DMS153 treated with DMSO at 0.1 percent for 48 hours (cell line): ENCODE results near the gene SH3GLB2.

Experiments
- DNase-seq: peaks from one replicate; lab custom pipeline; 2025; ENCODE audit not compliant: unreplicated experiment; lab: John Stamatoyannopoulos, UW

SH3GLB2 gene

DNA sequence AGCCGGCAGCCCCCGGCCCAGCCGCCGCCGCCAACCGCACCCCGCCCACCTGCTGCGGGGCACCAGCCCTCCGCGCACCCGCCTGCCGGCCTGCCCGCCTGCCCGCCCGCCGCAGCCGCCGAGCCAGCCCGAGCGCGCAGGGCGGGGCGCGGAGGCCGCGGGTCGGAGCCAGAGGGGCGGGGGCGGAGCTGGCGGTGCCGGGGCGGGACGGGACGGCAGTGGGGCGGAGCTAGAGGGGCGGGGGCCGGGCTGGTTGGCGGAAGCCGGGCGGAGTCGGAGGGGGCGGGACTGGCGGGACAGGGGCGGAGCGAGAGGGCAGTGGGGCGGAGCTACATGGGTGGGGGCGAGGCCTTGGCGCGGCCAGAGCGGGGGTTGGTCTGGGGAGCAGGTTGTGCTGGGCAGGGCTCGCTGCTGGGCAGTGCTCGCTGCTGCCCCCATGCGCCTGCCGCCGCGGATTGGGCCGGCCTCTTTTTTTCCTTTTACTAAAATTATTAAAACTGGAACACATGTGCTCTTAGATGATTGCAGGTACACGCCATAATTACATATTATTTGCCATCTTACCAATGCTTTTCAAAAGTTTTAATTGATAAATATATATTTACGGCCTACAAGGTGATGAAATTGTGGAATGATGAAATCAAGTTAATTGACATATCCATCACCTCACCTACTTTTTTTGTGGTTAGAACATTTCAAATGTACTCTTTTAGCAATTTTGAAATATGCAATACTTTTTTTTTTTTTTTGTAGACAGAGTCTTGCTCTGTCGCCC lies at the start of gene SH3GLB2:
TSS of gene SH3GLB2 (minus strand) at position 140 of the 775 bp plus-strand sequence. CDS start 177 bp downstream, outside the sequence.
- DNase-seq: peak; percentile 78

DNA sequence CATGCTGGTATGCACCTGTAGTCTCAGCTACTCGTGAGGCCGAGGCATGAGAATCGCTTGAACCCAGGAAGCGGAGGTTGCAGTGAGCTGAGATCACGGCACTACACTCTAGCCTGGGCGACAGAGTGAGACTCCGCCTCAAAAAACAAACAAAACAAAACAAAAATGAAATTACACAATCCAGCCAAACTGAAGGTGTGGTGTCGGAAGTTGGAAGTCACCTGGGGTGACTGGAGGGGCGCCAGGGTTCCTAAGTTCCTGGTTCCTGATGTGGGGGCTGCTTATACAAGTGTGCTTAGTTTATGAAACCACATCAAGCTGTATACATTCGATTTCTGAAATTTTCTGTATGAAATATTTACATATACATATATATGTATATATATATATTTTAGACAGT lies 49.1 kb upstream of the SH3GLB2 start:
- DNase-seq: no peak

DNA sequence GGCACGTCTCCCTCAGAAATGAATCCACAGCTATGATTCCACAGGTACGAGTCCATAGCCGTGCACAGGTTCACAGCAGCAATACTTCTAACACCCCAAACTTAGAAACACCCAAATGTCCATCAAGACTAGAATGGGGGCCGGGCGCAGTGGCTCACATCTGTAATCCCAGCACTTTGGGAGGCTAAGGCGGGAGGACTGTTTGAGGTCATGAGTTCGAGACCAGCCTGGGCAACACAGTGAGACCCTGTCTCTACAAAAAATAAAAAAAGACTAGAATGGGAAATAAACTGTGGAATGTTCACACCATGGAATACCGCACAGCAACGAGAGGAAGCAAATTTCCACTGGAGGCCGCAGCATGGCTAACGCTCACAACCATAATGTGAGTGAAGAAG lies 48.5 kb upstream of the SH3GLB2 start:
- no peak for DNase-seq

DNA sequence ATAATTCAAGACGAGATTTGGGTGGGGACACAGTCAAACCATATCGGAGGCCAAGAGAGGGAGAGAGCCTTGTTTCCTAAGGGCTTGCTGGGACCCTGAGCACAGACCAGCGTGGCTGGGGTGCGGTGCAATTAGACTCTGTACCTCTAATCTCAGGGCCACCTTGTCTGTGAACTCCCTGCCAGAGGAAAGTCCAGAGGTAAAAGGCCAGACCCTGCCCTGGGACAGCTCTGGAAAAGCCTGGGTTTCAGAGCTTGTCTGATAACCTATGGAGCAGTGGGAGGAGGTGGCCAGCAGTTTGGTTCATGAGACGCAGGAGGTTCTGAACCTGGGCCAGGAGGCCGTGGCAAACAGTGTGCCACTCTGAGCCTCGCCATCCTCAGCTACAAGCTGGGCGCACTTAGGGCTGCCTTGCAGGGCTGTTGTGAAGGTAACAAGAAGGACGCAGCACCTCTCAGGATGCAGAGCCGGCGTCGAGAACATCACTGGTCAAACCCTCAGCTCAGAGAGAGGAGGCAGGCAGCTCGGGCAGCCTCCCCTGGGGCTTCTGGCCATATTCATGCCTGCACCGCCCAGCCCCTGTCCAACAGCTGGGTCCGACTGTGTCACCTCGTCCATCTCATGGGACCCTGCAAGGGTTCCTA lies 48.0 kb upstream of the SH3GLB2 start:
- DNase-seq: no peak

DNA sequence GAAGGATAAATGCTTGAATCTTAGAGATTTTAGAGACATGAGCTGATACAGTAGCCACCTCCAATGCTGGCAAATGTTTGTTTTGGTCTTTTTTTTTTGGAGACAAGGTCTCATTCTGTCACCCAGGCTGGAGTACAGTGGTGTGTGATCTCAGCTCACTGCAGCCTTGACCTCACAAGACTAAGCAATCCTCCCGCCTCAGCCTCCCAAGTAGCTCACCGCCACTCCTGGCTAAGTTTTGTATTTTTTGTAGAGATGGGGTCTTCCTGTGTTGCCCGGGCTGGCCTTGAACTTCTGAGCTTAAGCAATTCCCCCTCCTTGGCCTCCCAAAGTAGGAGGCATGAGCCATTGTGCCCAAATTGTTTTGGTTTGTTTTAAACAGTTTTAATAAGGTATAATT lies 46.0 kb upstream of the SH3GLB2 start:
- no peak for DNase-seq

DNA sequence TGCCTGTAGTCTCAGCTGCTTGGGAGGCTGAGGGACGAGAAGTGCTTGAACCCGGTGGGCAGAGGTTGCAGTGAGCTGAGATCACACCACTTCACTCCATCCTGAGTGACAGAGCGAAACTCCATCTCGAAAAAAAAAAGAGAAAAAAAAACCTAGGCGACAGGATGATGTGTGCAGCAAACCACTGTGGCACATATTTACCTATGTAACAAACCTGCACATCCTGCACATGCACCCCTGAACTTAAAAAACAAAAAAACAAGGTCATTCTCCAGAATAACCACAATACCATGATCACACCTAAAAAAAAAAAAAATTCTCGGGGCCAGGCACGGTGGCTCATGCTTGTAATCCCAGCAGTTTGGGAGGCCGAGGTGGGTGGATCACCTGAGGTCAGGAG lies 45.3 kb upstream of the SH3GLB2 start:
- DNase-seq: no peak

DNA sequence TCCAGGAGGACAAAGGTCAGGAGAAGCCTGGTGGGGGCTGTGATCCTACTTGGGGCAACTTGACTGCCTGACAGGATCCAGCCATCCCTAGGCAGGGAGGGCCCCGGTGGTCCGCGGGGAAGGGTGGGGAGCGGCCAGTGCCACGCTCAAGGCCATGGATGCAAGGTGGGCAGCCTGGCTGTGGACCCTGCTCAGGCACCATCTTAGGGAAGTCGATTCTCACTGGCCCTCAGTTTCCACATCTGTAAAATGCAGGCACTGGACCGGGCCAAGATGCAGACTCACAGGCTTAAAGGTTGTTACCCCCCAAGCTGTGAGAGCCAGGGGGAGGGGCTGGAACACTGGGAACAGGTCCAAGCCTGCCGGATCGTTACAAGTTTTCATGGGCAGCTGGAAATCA lies 44.0 kb upstream of the SH3GLB2 start:
- no peak for DNase-seq

DNA sequence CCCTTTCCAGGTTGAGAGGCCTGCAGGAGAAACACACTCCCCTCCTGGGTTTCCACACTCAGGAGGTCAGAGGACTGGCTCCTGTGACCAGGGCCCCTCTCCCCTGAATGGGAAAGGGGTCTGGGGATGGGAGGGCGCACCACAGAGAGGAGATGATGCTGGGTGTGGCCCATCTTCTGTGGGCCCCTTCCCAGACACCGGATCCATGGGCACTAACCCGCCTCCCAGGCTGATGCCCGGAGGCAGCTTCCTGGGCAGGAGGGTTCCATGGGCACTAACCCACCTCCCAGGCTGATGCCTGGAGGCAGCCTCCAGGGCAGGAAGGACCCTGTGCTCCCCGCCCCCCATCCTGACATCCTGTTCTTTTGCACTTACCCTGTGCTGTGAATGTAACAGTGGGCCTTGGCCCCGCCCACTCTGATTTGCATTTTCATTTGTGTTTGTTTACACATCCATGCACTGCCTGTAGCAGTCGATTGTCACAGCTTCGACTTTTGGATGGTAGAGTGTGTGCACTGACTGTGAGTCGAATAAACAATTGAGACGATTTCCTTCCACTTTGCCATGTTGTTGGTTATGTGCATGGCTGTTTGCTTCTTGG lies 43.5 kb upstream of the SH3GLB2 start:
- no peak for DNase-seq

DNA sequence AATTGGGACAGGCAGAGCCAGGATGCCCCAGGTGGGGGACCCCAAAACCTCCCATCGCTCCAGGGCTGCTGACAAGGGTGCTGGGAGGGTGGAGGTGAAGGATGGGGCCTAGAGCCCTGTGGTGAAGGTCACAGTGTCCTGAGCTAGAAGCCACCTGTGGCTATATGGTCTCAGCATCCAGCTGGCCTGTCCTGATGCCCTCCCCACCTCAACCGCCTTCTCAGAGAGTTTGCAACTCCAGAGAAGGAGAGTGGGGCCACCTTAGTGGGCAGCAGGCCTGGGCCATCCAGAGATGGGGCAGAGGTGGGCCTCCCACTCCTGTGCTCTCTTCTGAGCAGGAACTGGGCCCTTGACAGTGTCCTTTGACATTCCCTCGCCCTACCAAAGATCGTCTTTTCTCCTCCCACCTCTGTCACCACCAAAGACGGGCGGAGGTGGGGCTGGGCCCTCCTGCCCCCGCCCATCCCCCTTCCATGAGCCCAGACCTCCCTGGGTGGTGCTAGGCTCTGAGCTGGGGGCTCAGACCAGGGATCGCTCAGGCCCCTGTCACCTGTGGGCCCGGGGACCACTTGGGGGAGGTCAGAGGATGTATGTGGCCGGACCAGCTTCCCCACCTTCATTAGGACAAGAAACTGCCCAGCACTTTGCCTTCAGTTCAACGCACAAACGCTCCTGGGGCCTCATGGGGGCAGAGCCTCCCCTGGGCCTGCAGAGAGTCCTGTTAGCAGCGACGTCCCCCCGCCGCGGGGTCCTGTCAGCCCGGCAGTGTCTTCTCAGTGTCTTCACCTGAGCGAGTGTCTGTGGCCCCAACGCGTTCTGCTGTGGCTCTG lies 42.8 kb upstream of the SH3GLB2 start:
- DNase-seq: no peak

DNA sequence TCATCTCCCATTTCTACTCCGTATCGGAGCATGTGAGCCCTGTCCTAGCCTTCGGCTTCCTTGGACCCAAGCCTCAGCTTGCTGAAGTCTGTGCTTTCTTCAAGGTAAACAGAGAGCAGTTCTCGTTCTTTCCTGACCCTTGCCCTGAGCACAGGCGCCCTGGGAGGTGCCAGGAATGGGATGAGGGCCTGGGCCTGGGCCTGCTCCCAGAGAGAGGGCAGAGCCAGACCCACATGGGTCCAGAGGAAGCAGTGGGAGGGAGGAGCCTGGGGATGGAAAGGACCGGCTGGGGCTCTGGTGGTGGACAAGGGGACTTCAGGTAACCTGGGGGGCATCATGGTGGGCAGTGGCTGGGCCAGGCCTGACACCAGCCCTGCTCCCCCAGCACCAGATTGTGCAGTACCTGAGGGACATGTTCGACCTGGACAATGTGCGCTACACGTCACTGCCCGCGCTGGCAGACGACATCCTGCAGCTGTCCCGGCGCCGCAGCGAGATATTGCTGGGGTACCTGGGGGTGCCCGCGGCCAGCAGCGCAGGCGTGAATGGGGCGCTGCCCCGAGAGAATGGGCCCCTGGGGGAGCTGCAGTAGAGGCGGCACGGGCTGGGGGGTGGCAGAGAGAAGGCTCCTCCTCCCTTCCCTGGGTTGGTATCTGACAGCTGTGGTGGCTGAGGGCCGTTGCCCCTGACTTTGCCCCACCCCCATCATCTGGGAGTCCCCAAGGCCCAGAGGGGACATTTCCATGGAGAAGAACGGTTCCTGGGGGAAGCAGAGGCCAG lies 41.9 kb upstream of the SH3GLB2 start:
- DNase-seq: no peak

DNA sequence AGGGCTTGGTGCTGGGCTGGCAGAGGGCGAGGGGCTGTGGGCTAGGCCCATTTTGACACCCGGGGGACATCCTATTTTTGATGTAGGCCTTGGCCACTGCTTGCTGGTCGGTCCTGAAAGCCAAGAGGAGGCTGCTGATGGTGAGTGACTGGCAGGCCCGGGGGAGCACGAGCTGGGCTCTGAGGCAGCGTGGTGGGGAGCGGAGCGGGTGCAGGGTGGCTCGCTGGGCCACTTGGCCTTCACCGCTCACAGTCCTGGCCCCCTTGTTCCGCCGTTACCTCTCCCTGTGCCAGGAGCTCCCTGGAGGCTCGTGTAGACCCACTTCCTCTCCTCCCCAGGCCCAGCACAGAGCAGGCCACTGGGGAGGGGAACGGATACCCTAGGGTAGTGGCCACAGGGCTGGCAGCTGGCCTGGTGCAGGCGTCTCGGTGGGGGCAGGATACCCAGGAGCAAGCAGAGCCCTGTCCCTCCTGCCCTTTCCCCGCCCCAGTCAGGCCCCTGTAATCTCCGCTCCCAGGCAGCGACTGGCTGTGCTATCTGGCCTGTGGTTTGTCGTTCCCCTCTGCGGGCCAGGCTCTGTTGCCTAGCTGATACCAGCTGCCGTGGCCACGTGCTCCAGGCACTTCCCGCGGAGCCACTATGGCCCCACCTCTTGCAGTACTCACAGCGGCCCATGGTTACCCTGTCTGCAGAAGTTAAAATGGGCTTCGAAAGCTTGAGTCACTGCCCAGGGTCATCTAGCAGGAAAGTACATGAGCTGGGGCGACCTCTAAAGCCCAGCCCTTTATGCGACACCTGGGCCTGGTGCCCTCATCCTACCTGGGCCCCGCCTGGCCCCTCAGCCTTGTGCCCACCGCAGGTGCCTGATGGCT lies 41.1 kb upstream of the SH3GLB2 start:
- no peak for DNase-seq

DNA sequence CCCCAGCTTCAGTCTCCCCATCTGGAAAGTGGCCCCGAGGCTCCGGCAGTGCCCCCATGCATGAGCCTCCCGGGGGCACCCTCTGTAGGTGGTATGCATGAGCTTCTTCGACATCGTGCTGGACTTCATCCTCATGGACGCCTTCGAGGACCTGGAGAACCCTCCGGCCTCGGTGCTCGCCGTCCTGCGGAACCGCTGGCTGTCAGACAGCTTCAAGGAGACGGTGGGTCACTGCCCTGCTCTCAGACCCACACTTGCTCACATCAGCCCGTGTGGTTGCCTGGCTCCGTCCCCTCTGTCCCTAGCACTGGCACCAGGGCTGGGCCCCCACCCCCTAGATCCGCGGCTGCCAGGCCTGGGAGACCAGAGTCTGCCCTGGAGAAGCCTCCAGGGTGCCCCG lies 40.0 kb upstream of the SH3GLB2 start:
- no peak for DNase-seq

DNA sequence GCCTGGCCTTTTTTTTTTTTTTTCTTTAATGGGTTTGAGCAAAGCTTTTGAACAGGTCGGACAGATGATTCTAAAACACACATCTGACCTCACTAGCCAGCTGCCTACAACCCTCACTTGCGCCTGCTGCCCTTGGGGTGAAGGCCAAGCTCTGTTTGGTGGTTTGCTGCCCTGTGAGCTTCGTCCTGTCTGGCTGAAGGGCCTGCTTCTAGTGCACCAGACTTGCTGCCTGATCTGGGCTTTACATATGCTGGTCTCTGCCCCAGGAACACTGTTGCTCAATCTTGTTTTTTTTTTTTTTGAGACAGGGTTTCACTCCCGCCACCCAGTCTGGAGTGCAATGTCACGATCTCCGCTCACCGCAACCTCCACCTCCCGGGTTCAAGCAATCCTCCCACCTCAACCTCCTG lies 36.4 kb upstream of the SH3GLB2 start:
- no peak for DNase-seq

DNA sequence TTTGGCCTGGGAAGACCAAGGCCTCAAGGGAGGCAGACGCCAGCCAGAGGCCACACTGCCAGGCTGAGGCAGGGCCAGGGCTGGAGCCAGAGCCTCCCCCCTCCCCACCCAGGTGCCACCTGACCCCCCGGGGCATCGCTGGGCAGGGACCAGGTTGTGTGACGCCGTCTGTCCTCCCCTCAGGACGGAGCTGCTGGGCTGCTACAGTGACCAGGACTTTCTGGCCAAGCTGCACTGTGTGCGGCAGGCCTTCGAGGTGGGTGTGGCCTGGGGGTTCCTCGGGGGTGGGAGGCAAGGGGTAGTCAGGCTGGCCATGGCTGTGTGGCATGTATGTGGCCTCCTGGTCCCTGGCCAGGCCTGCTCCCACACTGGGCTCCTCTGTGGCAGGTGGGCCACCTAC lies 34.9 kb upstream of the SH3GLB2 start:
- DNase-seq: no peak

DNA sequence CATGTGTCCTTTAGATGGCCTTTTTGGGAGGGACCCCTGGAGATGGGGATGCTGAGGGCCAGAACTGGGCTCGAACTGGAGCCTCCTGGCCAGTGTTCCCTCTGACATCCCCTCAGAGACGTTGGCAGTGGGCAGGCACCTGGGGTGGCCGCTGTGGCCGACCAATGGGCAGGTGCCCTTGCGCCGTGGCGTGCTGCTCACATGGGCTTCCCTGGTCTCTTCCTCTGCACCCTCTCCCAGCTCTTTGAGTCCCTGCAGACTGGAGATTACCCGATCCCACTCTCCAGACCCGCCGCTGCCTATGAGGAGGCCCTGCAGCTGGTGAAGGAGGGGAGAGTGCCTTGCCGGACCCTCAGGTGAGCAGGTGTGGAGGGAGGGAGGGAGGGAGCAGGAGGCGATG lies 32.9 kb upstream of the SH3GLB2 start:
- no peak for DNase-seq

DNA sequence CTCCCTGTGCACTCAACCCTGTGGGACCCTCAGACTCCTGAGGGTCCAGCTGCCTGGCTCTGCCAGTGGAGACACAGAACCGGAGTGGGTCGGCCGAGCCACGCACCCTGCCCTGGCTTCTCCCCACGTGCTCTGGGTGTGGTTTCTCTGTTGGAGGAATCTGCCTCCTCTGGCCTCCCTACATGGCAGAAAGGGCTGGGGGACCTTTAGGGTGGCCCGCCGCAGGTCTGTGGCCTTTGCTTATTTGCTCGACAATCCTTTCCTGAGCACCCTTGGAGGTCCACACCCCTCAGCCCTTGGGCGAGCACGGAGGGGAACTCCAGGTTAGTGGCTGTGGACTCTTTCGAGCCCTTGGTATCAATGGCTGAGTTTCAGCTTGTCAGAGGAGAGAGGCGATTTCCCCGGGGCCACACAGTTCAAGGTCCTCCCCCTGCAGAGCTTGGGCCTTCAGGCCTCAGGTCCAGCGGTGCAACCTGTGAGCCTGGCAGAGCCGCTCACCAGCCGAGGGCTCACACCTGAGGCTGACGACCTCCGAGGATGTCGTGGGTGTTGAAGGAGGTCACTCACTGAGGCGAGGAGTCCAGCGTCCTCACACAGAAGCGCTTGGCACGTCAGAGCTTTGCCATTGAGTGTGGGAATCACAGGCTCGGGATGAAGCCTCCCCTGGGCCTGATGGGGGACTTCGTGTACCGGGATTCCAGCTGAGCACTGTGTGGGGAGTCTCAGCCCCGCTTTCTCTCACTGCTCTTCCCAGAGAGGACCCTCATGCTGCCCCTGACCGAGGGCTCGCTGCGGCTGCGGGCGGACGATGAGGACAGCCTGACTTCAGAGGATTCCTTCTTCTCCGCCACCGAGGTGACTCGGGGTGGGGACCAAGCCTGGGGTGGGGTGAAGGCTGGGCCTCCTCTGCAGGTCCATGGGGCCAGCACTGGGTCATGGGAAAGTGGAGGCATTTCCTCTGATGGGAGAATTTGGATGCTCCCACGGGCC lies 32.0 kb upstream of the SH3GLB2 start:
- DNase-seq: no peak

DNA sequence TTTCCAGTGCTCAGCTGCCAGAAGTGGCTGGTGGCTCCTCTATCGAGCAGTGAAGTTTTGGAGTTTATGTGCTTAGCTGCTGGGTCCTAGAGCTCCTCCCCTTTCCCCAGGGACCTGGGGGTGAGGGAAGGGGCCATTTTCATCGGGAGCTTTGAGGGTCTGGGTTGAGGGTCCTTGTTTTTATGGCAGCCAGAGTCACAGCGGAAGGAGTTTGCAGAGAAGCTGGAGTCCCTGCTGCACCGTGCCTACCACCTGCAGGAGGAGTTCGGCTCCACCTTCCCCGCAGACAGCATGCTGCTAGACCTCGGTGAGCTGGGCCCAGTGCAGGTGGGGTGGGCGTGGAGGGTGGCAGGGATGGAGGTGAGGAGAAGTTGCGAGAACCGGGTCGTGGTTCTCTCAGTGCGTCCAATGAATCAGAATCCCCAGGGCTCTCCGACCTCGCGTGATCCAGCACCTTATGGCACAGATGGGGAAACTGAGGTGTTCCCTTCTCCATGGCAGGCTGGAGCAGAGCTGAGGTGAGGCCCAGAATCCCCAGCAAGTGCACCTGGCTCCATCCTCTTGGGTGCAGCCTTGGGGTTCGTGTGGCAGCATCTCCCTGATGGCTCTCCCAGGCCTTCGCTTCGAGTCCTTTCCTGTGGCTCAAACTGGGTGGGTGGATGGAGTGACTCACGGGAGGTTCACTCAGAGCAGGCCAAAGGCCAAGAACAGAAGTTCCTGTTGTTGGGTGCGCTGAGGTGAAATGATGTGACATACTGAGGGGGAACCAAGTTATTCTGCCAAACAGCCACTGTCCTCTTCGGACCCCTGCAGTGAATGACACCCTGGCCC lies 31.0 kb upstream of the SH3GLB2 start:
- no peak for DNase-seq
